ENCODE results near the gene SLC5A10.

SLC5A10 gene

DNA sequence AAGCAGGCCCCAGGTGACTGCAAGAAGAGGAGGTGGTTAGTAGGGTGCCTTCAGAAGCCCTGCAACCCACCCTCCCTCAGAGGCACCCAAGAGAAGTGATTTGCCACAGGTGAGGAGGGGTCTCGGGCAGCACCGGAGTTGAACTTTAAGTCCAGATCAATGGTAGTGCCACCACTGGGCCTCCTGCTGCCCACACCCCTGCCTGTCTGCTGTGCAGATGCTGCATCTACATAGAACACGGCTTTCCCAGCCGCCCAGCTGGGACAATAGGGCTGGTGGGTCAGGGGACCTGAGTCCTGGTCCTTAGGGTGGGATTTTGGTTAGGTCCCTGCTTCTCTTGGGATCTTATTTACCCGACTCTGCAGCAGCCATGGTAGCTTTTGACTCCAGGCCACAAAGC is 70.2 kb downstream of the SLC5A10 start:
- Histone ChIP-seq H3K4me2 (ENCODE audit: insufficient read depth, low read length, poor library complexity, severe bottlenecking) (no peak overlapping the region), H4K8ac (ENCODE audit: low read depth, low read length) (peak overlapping the region; percentile 4), H2AFZ (ENCODE audit: low read length) (no peak overlapping the region), H2BK15ac (ENCODE audit: low read length) (peak overlapping the region; percentile 81), H2BK5ac (ENCODE audit: low read length) (no peak overlapping the region), H3K4me3 (ENCODE audit: low read length in 2 of 2) (no peak overlapping the region), H3K18ac (ENCODE audit: low read length) (no peak overlapping the region), H3K27me3 (ENCODE audit: control insufficient read depth in 3 of 3, insufficient read depth in 3 of 3, low read depth in 1 of 3, low read length in 3 of 3) (peaks cover 0 to 5% (median 0%) of the 10 kb centered on the region in 3 experiments), H3K9me3 (replicated peaks in 1 of 2; ENCODE audit: control insufficient read depth in 2 of 2, insufficient read depth in 1 of 2, low read depth in 1 of 2, low read length in 2 of 2) (no peaks in the 10 kb centered on the region), H3K14ac (ENCODE audit: low read length) (peak overlapping the region; percentile 38), H3K27ac (replicated peaks; ENCODE audit: low read length) (no peak overlapping the region), H2BK120ac (ENCODE audit: low read depth, low read length) (no peak overlapping the region), H3K4ac (ENCODE audit: low read length) (peak overlapping the region; percentile 23), H4K91ac (ENCODE audit: low read depth, low read length, poor library complexity) (peak overlapping the region; percentile 72), H2BK12ac (ENCODE audit: low read length) (no peak overlapping the region), H2AK5ac (ENCODE audit: low read depth, low read length) (peak overlapping the region; percentile 88), H3K9ac (ENCODE audit: low read depth, low read length, poor library complexity) (no peak overlapping the region), H3K23ac (ENCODE audit: low read depth, low read length, poor library complexity) (no peak overlapping the region), H3K4me1 (ENCODE audit: control insufficient read depth in 2 of 2, insufficient read depth in 1 of 2, low read depth in 1 of 2, low read length in 2 of 2) (peaks cover 0 to 5% of the 10 kb centered on the region in 2 donors), H3K36me3 (replicated peaks in 1 of 2; ENCODE audit: control insufficient read depth in 2 of 2, insufficient read depth in 2 of 2, low read length in 2 of 2) (no peaks in the 10 kb centered on the region), H3K79me1 (ENCODE audit: low read depth, low read length) (peaks cover 2% of the 10 kb centered on the region)
- no CpG with 5 or more reads among the region's 5 CpGs for WGBS, 2 donors (ENCODE audit: extremely low coverage in 2 of 2, insufficient read length in 2 of 2, insufficient replicate concordance in 1 of 2)
- DNase-seq (ENCODE audit: low spot score) = no peak

DNA sequence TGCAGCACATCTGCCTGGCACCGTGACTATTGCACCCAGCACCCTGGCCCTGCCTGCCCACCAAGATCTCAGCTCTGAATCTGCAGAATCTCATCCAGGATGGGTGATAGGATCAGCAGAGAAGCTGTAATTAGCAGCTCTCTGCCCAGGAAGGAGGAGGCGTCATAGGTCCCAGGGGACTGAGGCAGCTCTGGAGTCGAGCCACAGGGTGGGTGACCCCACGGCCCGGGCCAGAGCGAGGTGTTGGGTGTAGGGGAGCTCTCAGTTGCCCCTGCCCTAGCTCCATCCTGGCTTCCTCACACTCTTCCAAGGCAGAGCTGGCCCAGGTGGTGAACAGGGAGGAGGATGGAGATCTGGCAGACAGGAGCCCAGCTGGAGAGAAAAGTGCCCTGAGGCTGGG is 70.8 kb downstream of the SLC5A10 start:
- Histone ChIP-seq H2BK5ac (ENCODE audit: low read length) (peak overlapping the region; percentile 72), H3K4ac (ENCODE audit: low read length) (no peak overlapping the region), H2BK15ac (ENCODE audit: low read length) (peak overlapping the region; percentile 39), H2BK120ac (ENCODE audit: low read depth, low read length) (no peak overlapping the region), H4K91ac (ENCODE audit: low read depth, low read length, poor library complexity) (no peak overlapping the region), H2AFZ (ENCODE audit: low read length) (no peak overlapping the region), H3K36me3 (replicated peaks in 1 of 2; ENCODE audit: control insufficient read depth in 2 of 2, insufficient read depth in 2 of 2, low read length in 2 of 2) (no peaks in the 10 kb centered on the region), H2AK5ac (ENCODE audit: low read depth, low read length) (no peak overlapping the region), H4K8ac (ENCODE audit: low read depth, low read length) (peak overlapping the region; percentile 68), H3K9me3 (replicated peaks in 1 of 2; ENCODE audit: control insufficient read depth in 2 of 2, insufficient read depth in 1 of 2, low read depth in 1 of 2, low read length in 2 of 2) (no peaks in the 10 kb centered on the region), H3K4me3 (ENCODE audit: low read length in 2 of 2) (no peak overlapping the region), H3K18ac (ENCODE audit: low read length) (peak overlapping the region; percentile 11), H3K9ac (ENCODE audit: low read depth, low read length, poor library complexity) (no peak overlapping the region), H3K4me1 (ENCODE audit: control insufficient read depth in 2 of 2, insufficient read depth in 1 of 2, low read depth in 1 of 2, low read length in 2 of 2) (peaks cover 0 to 5% of the 10 kb centered on the region in 2 donors), H3K27ac (replicated peaks; ENCODE audit: low read length) (no peak overlapping the region), H3K23ac (ENCODE audit: low read depth, low read length, poor library complexity) (no peak overlapping the region), H2BK12ac (ENCODE audit: low read length) (no peak overlapping the region), H3K79me1 (ENCODE audit: low read depth, low read length) (peaks cover 2% of the 10 kb centered on the region), H3K27me3 (ENCODE audit: control insufficient read depth in 3 of 3, insufficient read depth in 3 of 3, low read depth in 1 of 3, low read length in 3 of 3) (peaks cover 0 to 5% (median 0%) of the 10 kb centered on the region in 3 experiments), H3K14ac (ENCODE audit: low read length) (no peak overlapping the region), H3K4me2 (ENCODE audit: insufficient read depth, low read length, poor library complexity, severe bottlenecking) (no peak overlapping the region)
- DNase-seq (ENCODE audit: low spot score) = no peak
- WGBS, 2 donors (ENCODE audit: extremely low coverage in 2 of 2, insufficient read length in 2 of 2, insufficient replicate concordance in 1 of 2) = no CpG with 5 or more reads among the region's 6 CpGs

DNA sequence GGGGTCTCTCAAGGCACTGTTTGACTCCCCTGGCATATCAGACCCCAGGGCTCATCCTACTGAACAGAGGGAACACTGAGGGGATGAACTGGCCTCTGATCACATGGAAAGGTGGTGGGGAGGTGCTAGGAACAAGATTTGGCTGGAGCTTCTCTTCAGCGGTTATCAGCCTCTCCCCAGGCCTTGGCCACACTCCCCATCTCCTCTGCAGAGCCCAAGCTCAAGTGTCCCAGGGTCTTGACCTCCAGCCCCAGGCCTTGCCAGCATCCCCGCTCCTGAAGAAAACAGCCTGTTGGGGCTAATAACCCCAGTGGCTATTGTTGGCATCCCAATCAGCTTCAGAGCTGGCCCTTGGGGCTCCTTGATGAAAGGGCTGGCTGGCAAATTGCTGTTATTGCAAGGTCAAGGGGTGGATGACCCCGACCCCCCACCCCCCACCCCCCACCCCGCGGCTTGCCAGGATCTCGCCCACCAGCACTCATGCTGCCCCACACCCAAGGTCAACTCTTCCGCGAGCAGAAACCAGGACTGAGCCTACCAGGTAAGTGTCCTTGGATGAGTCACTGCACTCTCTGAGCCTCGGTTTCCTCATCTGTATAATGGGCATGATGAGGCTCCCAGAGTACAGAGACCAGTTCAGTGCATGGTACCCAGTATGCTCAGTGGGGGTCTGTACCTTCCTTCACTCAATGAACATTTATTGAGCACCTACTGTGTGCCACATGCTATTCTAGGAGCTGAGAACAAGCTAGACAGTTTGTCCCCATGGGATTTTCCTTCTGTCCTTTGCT is 71.4 kb downstream of the SLC5A10 start:
- H3K36me3 ChIP-seq (replicated peaks in 1 of 2; ENCODE audit: control insufficient read depth in 2 of 2, insufficient read depth in 2 of 2, low read length in 2 of 2) = no peaks in the 10 kb centered on the region
- H3K4me2 ChIP-seq (ENCODE audit: insufficient read depth, low read length, poor library complexity, severe bottlenecking) = no peak overlapping the region
- H4K91ac ChIP-seq (ENCODE audit: low read depth, low read length, poor library complexity) = no peak overlapping the region
- H3K27ac ChIP-seq (replicated peaks; ENCODE audit: low read length) = no peak overlapping the region
- H4K8ac ChIP-seq (ENCODE audit: low read depth, low read length) = no peak overlapping the region
- H3K27me3 ChIP-seq (ENCODE audit: control insufficient read depth in 3 of 3, insufficient read depth in 3 of 3, low read depth in 1 of 3, low read length in 3 of 3) = peaks cover 0 to 4% (median 0%) of the 10 kb centered on the region in 3 experiments
- no peak for DNase-seq (ENCODE audit: low spot score)
- no peak overlapping the region for H3K4me3 ChIP-seq (ENCODE audit: low read length in 2 of 2)
- no peak overlapping the region for H2BK12ac ChIP-seq (ENCODE audit: low read length)
- H2BK5ac ChIP-seq (ENCODE audit: low read length) = peak overlapping the region; percentile 72
- H3K18ac ChIP-seq (ENCODE audit: low read length) = no peak overlapping the region
- WGBS, 2 donors (ENCODE audit: extremely low coverage in 2 of 2, insufficient read length in 2 of 2, insufficient replicate concordance in 1 of 2) = no CpG with 5 or more reads among the region's 9 CpGs
- no peak overlapping the region for H2AFZ ChIP-seq (ENCODE audit: low read length)
- no peak overlapping the region for H3K4ac ChIP-seq (ENCODE audit: low read length)
- H3K79me1 ChIP-seq (ENCODE audit: low read depth, low read length) = peaks cover 2% of the 10 kb centered on the region
- H3K23ac ChIP-seq (ENCODE audit: low read depth, low read length, poor library complexity) = no peak overlapping the region
- no peak overlapping the region for H3K14ac ChIP-seq (ENCODE audit: low read length)
- H2BK15ac ChIP-seq (ENCODE audit: low read length) = peak overlapping the region; percentile 39
- no peak overlapping the region for H2AK5ac ChIP-seq (ENCODE audit: low read depth, low read length)
- H3K9ac ChIP-seq (ENCODE audit: low read depth, low read length, poor library complexity) = peak overlapping the region; percentile 66
- no peak overlapping the region for H2BK120ac ChIP-seq (ENCODE audit: low read depth, low read length)
- H3K4me1 ChIP-seq (ENCODE audit: control insufficient read depth in 2 of 2, insufficient read depth in 1 of 2, low read depth in 1 of 2, low read length in 2 of 2) = peaks cover 0 to 5% of the 10 kb centered on the region in 2 donors
- H3K9me3 ChIP-seq (replicated peaks in 1 of 2; ENCODE audit: control insufficient read depth in 2 of 2, insufficient read depth in 1 of 2, low read depth in 1 of 2, low read length in 2 of 2) = no peaks in the 10 kb centered on the region

DNA sequence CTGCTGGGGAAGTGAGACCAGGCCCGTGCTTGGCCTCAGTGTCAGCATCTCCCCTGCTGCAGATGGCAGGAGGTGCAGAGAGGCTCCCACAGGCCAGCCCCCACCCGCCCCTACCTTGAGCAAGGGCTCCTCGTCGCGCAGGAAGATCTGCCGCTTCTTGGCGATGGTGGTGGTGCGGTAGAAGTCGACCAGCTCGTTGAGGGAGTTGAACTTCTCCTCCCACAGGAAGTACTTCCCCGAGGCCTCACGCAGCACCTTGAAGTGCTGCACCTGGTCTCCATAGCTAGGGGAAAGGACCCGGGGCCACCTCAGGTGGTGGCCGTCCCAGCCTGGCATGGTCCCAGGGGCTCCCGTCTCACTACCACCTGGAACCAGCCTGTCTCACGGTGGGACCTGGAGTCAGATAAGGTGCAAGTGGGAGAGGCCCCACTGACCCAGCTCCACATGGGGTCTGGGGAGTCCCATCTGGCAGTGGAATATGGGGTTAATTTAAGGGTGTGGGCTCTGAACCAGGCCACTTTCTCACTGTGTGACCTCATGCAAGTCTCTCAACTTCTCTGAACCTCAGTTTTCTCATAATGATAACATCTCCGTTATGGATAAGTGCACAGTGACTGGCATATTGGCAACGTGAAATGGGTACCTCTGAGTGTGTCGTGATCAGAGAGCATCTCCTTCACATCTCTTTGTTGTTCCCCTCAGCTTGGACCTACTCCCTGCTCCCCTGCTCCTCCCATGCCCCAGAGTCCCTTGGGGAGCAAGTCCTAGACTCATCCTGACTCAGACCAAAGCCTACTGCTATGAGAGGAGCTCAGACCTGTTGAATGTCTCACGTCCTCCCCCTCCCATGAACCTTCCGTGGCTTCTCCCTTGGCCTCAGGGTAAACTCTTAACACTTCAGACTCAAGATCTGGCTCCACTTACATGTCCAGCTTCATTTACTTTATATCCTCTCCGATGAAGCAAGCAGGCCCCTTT is 72.4 kb downstream of the SLC5A10 start:
- H4K8ac ChIP-seq (ENCODE audit: low read depth, low read length) = no peak overlapping the region
- H3K18ac ChIP-seq (ENCODE audit: low read length) = no peak overlapping the region
- H3K4ac ChIP-seq (ENCODE audit: low read length) = no peak overlapping the region
- H2BK120ac ChIP-seq (ENCODE audit: low read depth, low read length) = no peak overlapping the region
- H3K9ac ChIP-seq (ENCODE audit: low read depth, low read length, poor library complexity) = no peak overlapping the region
- H3K79me1 ChIP-seq (ENCODE audit: low read depth, low read length) = peaks cover 2% of the 10 kb centered on the region
- H2AK5ac ChIP-seq (ENCODE audit: low read depth, low read length) = peak overlapping the region; percentile 81
- H2BK5ac ChIP-seq (ENCODE audit: low read length) = no peak overlapping the region
- no peak overlapping the region for H4K91ac ChIP-seq (ENCODE audit: low read depth, low read length, poor library complexity)
- peaks cover 0 to 3% of the 10 kb centered on the region in 2 donors for H3K4me1 ChIP-seq (ENCODE audit: control insufficient read depth in 2 of 2, insufficient read depth in 1 of 2, low read depth in 1 of 2, low read length in 2 of 2)
- H3K9me3 ChIP-seq (replicated peaks in 1 of 2; ENCODE audit: control insufficient read depth in 2 of 2, insufficient read depth in 1 of 2, low read depth in 1 of 2, low read length in 2 of 2) = no peaks in the 10 kb centered on the region
- no peak overlapping the region for H3K4me3 ChIP-seq (ENCODE audit: low read length in 2 of 2)
- H3K27ac ChIP-seq (replicated peaks; ENCODE audit: low read length) = no peak overlapping the region
- no CpG with 5 or more reads among the region's 22 CpGs for WGBS, 2 donors (ENCODE audit: extremely low coverage in 2 of 2, insufficient read length in 2 of 2, insufficient replicate concordance in 1 of 2)
- H3K36me3 ChIP-seq (replicated peaks in 1 of 2; ENCODE audit: control insufficient read depth in 2 of 2, insufficient read depth in 2 of 2, low read length in 2 of 2) = no peaks in the 10 kb centered on the region
- H2BK12ac ChIP-seq (ENCODE audit: low read length) = no peak overlapping the region
- DNase-seq (ENCODE audit: low spot score) = no peak
- no peak overlapping the region for H3K14ac ChIP-seq (ENCODE audit: low read length)
- H2BK15ac ChIP-seq (ENCODE audit: low read length) = peak overlapping the region; percentile 12
- no peak overlapping the region for H3K23ac ChIP-seq (ENCODE audit: low read depth, low read length, poor library complexity)
- H3K4me2 ChIP-seq (ENCODE audit: insufficient read depth, low read length, poor library complexity, severe bottlenecking) = no peak overlapping the region
- no peak overlapping the region for H2AFZ ChIP-seq (ENCODE audit: low read length)
- no peaks in the 10 kb centered on the region for H3K27me3 ChIP-seq (ENCODE audit: control insufficient read depth in 3 of 3, insufficient read depth in 3 of 3, low read depth in 1 of 3, low read length in 3 of 3)

Data from neuronal stem cell (in vitro differentiated cells).